HG02678 (cell line): ENCODE measurements around the gene OR2A25.
"Not testable (repeated sequence)": the region's sequence is repeated elsewhere in the genome, so short reads cannot be mapped to it uniquely, and the experiment has no call there.

Source experiments
- ATAC-seq: cut with Tn5 transposase; IDR thresholded peaks from one replicate; pipeline ENCODE4 v1.9.1; 2021; ENCODE audit warnings: mild to moderate bottlenecking, moderate library complexity; ENCODE audit not compliant: unreplicated experiment

Gene OR2A25

GRCh38 chr7:144069511-144069910, at the start of gene OR2A25:
OR2A25 (plus strand) TSS chr7:144069811; CDS start chr7:144074220, 4,409 bp downstream.
- ATAC-seq = no peak

DNA sequence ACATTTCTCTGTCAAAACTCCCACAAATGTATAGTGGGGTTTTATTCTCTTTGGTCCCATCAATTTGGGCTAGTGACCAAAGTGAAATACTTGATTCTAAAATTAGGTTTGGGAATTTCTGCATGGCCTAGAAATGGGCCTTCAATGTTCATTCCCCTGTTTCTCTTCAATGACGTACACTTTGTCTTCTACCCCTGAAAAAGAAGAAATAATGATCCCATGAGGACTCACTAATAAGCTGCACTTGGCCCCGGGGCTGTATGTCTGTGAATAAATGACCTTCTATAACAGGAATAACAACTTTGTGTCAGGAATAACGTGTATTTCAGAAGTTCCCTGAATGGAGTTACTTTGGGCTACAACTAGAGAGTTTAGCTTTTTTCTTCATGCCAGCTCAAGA, 49.3 kb upstream of the OR2A25 start:
- ATAC-seq = no peak

GRCh38 chr7:144022169-144022568, 47.4 kb upstream of the OR2A25 start:
- ATAC-seq = no peak

- ATAC-seq = no peak
These were observed 46.3 kb upstream of the OR2A25 start for GRCh38 chr7:144023171-144023827.

GRCh38 chr7:144024213-144024612, 45.4 kb upstream of the OR2A25 start:
- no peak for ATAC-seq

DNA sequence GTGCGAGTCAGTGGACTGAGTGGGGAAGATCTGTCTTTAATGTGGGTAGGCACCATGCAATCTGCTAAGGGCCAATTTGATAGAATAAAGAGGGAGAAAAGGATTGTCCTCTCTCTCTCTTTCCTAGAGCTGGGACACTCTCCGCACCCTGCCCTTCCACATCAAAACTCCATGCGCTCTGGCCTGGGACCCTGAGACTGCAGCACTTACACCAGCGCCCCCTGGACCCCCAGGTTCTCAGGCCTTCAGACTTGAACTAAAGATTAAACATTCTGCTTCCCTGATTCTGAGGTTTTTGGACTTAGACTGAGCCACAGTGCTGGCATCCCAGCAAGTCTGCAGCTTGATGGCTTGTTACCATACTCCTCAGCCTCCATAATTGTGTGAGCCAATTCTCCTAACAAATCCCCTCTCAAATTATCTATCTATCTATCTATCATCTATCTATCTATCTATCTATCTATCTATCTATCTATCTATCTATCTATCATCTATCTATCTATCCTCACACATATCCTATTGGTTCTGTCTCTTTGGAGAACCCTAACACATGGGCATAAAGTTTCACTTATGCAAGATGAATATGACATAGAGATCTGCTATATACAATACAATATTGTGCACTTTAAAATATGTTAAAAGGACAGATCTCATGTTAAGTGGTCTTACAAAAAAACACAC, 43.3 kb upstream of the OR2A25 start:
- no peak for ATAC-seq

GRCh38 chr7:144027070-144027469, 42.5 kb upstream of the OR2A25 start:
- no peak for ATAC-seq

GRCh38 chr7:144027974-144028373, 41.6 kb upstream of the OR2A25 start:
- no peak for ATAC-seq

- ATAC-seq = no peak
These were observed 41.1 kb upstream of the OR2A25 start for GRCh38 chr7:144028547-144028946.

GRCh38 chr7:144032516-144032915, 37.1 kb upstream of the OR2A25 start:
- ATAC-seq = no peak

GRCh38 chr7:144032985-144033709, 36.5 kb upstream of the OR2A25 start:
- no peak for ATAC-seq

DNA sequence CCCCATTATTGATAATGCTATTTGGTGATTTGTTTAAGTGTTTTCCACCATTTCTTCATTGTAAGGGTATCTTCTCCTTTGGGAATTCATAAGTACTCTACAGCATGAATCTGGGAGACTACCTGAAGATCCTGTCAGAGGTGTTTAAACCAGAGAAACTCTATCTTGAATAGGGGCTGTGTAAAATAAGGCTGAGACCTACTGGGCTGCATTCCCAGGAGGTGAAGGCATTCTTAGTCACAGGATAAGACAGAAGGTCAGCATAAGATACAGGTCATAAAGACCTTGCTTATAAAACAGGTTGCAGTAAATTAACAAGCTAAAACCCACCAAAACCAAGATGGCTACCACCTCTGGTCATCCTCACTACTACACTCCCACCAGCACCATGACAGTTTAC, 34.2 kb upstream of the OR2A25 start:
- ATAC-seq = no peak

DNA sequence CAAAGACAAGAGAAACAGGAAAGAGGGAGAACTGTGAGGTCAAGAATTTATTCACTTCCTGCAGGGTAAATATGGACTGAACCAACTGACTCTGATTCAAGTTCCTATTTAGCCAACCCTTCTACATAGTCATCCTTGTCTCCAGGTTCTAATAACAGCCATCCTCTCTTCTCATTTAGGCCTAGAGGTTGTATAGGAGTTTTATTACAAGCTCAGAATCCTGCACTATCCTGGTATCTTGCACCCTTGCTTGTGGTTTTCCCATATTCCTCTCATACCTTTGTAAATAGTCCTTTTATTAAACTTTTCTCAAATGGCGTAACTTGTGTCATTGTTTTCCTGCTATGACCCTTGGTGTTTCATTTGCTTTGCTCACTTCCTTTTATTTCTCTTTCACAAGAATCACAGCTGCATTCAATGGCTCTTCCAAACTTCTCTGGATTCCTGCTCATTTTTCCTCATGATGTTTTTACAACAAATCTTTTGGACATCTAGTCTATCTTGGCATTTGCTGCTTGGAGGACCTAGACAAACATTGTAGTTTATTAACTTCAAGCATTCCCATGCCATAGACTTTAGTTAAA, 33.2 kb upstream of the OR2A25 start:
- no peak for ATAC-seq

DNA sequence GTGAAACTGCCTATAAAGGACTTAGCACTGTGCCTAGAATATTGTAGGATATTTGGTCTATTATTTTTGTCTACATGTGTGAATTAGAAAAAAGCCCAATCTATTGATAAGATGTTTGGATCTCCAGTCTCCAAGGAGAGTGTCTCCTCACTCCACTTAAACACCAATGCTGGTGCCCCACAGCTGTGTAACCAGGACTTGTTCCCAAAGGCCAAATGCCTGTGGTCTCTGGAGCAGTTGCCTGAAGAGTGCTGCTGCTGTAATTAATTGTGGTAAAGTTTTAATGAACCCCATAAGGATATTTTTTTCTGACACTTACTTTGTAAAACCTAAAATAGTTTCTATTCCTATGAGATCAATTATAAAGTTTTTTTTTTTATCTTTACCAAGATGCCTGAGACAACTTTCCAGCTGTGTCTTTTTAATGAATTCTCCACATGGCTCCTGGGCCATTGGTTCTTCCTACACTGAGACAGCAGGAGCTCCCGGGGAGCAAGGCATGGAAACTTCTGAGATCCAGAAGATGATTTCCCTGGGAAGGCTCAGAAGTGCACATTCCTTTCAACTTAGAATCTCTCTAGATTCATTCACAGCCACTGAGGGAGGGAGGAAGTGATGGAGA, 32.1 kb upstream of the OR2A25 start:
- ATAC-seq = no peak

GRCh38 chr7:144038887-144039286, 30.7 kb upstream of the OR2A25 start:
- ATAC-seq = no peak

DNA sequence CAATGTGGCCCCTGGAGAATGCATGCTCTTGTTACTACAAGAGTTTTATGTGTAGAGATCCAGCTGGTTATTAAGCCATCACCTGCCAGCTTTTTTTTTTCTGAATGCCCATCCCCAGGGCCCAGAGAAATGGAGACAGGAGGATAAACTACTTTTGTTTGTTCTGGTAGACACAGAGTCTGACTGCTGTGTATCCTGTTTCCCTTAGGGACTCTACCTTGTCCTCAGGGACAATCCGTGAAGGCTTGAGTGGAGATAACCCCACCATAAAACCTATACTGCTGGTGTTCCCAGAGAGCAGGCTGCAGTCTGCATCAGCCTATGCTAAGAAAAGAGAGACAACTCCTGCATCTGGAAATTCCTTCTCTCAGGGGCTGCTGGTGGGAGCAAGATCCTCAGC, 21.0 kb upstream of the OR2A25 start, which contains the start of gene OR2A5:
TSS of gene OR2A5 (plus strand) at position 301 of the 400 bp plus-strand sequence. CDS start 1,454 bp downstream, outside the sequence.
- ATAC-seq = no peak

DNA sequence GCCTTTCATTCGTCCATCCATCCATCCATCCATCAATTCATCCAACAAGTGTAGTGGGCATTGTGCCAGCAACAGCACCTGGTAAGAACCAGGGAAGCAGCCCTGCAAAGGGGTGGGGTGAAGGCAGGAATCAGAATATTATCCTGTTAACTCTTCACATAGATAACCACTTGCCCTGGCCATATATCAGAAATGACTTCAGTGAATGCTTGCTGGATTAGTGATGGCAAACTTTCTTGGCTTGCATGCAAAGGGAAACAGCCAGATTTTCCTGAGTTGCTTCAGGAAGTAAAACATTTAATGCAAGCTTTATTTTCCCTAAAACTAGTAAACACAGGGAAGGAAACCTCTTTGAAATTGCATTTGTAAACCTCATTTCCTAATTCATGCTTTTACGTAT, 20.1 kb upstream of the OR2A25 start:
- ATAC-seq = no peak

GRCh38 chr7:144050093-144050492, 19.5 kb upstream of the OR2A25 start:
- ATAC-seq = no peak

GRCh38 chr7:144050884-144051283, 18.7 kb upstream of the OR2A25 start:
- ATAC-seq = not testable (repeated sequence)

GRCh38 chr7:144057954-144058353, 11.7 kb upstream of the OR2A25 start:
- ATAC-seq = no peak

- no peak for ATAC-seq
These were observed 5.9 kb upstream of the OR2A25 start for GRCh38 chr7:144063710-144064109.
